Epithelial cell of esophagus (primary cell): Measurements from ENCODE around the gene ALG1.
A peak's percentile ranks its signal among the peaks of the same experiment; 100 is the strongest.
"Not testable (repeated sequence)": the region's sequence is repeated elsewhere in the genome, so short reads cannot be mapped to it uniquely, and the experiment has no call there.

Experiments used
- DNase-seq: peaks from one replicate; pipeline ENCODE4 v3.0.0; 2010; ENCODE audit warnings: low read depth
- H3K4me3 ChIP-seq: 2 replicates; pipeline ENCODE4 v1.5.1; 2011; ENCODE audit warnings: mild to moderate bottlenecking, low read length, control low read depth
- TF ChIP-seq, protein P1 (sequence below): IDR thresholded peaks from 2 replicates; pipeline ENCODE4 v1.5.1; 2011; ENCODE audit warnings: low read depth, mild to moderate bottlenecking, low read length, control low read depth, inconsistent platforms; ENCODE audit not compliant: insufficient read depth; ENCODE audit errors: missing control alignments

ALG1 gene

GRCh38 chr16:5084802-5085201 lies 13.2 kb downstream of the ALG1 start:
- TF ChIP-seq, protein P1, sequence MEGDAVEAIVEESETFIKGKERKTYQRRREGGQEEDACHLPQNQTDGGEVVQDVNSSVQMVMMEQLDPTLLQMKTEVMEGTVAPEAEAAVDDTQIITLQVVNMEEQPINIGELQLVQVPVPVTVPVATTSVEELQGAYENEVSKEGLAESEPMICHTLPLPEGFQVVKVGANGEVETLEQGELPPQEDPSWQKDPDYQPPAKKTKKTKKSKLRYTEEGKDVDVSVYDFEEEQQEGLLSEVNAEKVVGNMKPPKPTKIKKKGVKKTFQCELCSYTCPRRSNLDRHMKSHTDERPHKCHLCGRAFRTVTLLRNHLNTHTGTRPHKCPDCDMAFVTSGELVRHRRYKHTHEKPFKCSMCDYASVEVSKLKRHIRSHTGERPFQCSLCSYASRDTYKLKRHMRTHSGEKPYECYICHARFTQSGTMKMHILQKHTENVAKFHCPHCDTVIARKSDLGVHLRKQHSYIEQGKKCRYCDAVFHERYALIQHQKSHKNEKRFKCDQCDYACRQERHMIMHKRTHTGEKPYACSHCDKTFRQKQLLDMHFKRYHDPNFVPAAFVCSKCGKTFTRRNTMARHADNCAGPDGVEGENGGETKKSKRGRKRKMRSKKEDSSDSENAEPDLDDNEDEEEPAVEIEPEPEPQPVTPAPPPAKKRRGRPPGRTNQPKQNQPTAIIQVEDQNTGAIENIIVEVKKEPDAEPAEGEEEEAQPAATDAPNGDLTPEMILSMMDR: peak; percentile 66
- H3K4me3 ChIP-seq: not testable (repeated sequence)
- peak; percentile 59 for DNase-seq

- not testable (repeated sequence) for H3K4me3 ChIP-seq, DNase-seq
Observed at GRCh38 chr16:5085716-5086115, 14.1 kb downstream of the ALG1 start.

DNA sequence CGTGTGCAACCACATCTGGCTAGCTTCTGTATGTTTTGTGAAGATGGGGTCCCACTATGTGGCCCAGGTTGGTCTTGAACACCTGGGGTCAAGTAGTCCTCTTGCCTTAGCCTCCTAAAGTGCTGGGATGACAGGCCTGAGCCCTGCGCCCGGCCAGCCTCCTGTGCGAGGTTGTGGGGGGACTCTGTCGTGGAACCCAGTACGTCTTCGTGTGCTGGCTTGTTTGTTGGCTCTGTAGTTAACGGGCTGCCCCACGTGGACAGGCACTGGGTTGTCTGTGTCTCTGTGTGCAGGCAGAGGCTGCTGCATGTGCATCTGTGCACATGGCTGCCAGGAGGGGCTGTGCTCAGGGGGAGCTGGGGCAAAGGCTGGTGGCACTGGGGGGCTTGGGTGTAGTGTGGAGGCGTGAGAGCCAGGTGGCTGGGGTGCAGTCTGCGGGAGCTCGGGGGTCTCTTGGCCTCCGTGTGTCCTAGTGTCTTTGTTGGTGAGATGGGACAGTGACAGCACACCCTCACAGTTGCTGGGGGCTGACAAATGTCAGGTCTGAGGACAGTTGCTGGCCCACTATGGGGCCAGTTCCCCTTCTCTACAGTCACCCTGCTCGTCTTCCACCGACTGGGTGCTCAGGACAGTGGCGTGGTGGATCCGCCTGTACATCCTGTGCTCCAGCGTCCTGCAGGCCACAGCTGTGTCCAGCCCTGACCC lies 16.6 kb downstream of the ALG1 start:
- H3K4me3 ChIP-seq: not testable (repeated sequence)

DNA sequence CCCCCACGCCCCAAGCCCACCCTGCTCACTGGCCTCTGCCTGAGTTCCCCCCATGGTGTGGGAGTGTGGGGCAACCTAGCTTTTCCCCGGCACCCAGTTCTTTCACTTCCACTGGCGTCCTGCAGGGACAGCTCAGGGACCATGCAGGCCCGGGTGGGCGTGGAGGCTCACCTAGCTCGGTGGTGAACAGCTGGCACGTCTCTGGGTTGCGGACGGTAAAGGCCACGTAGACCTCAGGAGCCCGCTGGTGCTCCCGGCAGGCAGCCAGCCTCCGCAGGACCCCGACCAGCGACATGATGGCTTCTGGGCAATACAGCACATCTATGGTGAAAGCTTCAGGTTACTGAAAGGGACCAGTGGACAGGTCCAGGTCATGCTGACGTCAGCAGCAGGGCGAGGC lies 17.3 kb downstream of the ALG1 start:
- DNase-seq, H3K4me3 ChIP-seq: not testable (repeated sequence)

More for the DNA sequence above, 16.6 kb downstream of the ALG1 start:
- not testable (repeated sequence) for DNase-seq

- not testable (repeated sequence) for DNase-seq, H3K4me3 ChIP-seq
Observed at GRCh38 chr16:5089911-5090555, 18.4 kb downstream of the ALG1 start.

DNA sequence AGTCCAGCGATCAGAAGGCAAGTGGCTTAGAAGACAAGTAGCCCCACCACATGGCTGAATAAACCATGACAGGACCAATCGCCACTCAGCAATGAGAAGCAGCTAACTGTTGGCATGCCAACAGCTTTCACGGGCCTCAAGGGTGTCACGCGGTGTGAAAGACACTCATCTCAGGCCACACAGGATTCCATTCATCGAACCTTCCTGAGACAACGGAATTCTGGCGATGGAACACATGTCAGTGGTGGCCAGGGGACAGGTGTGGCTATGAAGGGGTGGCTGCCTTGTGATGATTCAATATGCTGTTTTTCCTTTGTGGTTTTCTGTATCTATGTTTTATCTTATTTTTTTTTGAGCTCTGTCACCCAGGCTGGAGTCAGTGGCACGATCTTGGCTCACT lies 18.9 kb downstream of the ALG1 start:
- not testable (repeated sequence) for DNase-seq, H3K4me3 ChIP-seq

GRCh38 chr16:5093081-5093480 lies 21.4 kb downstream of the ALG1 start:
- H3K4me3 ChIP-seq, DNase-seq: not testable (repeated sequence)

- not testable (repeated sequence) for DNase-seq, H3K4me3 ChIP-seq
Observed at GRCh38 chr16:5093746-5094145, 22.1 kb downstream of the ALG1 start.

DNA sequence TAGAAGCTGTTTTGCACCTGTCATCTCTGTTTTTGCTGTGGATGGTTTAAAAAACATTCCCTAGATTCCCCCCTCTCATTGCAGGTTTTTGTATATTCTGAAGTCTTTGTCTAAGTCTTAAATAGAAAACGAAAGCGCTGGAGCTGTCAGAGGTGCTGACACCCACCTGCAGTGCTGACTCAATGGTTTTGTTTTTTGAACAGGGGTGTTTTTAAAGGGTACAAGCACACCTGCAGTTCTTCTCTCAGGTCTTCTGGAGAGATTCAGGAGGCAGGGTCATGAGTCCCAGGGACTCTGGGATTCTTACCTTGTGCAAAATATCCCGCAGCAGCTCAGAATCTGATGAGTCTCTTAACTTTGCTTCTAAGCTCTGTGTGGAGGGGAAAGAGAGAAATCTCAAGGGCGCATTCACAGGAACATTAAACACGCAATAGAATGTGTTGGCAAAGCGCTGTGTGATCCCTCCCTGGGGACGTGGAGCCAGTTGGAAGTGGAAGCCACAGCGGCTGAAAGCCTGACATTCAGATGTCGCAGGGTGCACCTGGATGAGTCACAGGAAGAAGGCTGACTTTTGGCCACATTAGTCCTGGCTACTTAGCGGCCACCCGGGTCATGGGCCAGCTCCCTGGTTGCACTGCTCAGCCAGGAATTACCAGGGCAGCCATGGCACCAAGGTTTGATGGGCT lies 23.6 kb downstream of the ALG1 start:
- DNase-seq, H3K4me3 ChIP-seq: not testable (repeated sequence)

DNA sequence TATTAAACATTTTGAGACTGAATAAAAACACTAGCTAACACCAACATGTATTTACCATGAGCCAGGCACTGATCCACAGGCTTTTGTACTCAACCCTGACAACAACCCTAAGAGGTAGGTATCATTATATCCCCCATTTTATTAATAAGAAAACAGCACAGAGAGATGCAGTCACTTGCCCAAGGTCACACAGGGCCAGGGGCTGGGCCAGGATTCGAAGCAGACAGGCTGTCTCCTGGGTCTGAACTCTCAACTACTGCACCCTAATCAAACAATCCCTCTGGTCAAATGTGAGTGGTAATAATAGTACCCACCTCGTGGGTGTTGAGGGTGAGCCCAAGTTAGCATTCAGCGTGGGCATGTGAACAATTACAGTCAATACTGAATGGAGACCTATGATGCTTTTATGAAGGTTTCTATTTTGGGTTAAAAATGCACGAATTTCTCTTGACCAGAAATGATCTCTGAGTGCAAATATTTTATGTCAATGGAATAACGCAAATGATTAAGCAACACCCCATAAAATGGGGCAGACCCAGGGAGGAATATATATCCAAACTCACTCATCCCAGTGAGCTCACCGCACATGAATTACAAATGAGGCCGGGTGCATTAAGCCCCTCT lies 24.9 kb downstream of the ALG1 start:
- H3K4me3 ChIP-seq: peak overlapping the region; percentile 57
- not testable (repeated sequence) for DNase-seq

DNA sequence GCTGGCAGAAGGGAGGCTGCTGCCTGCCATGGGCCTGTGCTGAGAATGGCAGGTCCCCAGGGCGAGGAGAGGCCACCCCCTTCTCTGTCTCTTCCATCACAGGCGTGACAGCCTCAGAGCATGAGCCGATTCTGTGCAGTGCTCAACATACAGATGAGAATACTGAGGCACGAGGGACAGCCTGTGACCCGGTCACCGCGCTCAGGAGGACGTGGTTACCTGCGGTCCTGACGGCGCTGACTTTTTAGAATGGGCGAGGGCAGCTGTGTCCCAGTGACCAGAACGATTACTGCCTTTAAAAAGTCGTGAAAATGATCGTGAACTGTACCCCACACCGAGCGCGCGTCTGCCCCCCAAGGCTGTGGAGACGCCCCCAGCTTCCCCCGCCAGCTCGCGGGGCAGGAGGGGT lies 25.4 kb downstream of the ALG1 start:
- DNase-seq: peak; percentile 18
- H3K4me3 ChIP-seq: peak overlapping the region; percentile 57

- DNase-seq: peak; percentile 99
- peak within 1 kb of the TSS; percentile 57 for H3K4me3 ChIP-seq
Observed at GRCh38 chr16:5097470-5098220, 26.0 kb downstream of the ALG1 start, which contains the start of gene EEF2KMT. TSS of gene EEF2KMT (minus strand) at chr16:5097795. CDS start at chr16:5097739, 56 bp downstream.

GRCh38 chr16:5098221-5099159 lies 26.8 kb downstream of the ALG1 start:
- DNase-seq: peak; percentile 65
- H3K4me3 ChIP-seq: peak overlapping the region; percentile 47

DNA sequence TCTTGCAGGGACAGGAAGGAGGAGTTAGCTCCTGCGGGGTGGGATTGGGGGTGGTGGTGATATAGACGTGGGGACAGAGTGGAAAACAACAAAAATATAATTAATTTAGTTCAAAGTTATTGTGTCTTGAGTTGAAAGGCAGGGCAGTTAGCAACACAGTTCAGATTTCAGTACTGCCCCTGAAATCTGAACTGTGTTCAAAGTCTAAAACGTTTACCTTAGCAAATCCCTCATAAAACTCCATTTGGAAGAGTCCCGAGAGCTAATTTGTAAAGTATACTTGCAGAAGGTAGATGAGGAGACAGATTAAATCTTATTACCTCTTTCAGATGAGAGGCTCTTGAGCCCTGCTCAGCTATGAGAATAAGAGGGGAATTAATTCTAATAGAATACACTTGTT lies 27.5 kb downstream of the ALG1 start:
- H3K4me3 ChIP-seq, DNase-seq: not testable (repeated sequence)

- DNase-seq, H3K4me3 ChIP-seq: not testable (repeated sequence)
Observed at GRCh38 chr16:5103296-5104032, 31.8 kb downstream of the ALG1 start.

GRCh38 chr16:5105039-5105438 lies 33.4 kb downstream of the ALG1 start:
- DNase-seq: peak; percentile 8
- not testable (repeated sequence) for H3K4me3 ChIP-seq
